ENCODE measurements around the gene CCDC152.

CCDC152 gene

DNA sequence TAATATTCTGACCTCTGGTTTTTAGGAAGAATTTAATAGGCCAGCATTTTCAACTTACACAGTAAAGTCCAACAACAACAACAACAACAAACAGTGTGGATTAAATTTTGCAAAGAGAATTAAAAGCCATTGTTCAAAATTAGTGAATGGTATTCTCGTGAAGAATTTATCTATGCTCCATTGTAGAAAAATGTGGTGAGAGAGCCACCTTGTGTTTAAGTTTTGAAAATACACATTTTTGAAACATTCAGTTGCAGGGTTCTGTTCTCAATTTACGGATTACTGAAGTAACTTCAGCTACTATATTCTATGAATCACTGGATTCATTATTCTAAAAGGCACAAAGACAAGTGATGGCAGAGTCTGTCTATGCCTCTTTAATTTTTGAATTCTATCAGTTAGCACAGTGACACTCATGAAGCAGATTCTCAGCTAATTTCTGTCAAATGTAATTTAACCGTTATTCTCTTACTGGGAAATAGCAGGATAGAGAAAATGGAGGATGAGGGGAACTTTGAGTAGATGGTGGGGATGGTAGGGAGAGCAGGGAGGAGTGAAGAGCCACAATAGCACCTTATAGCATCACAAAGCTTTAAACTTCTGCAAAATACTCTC is 11.0 kb downstream of the CCDC152 start:
- Mint-ChIP-seq H3K9me3 (no peaks in the 10 kb centered on the region), H3K27ac (no peak overlapping the region), H3K4me3 (no peak overlapping the region), H3K36me3 (ENCODE audit: low read depth) (no peaks in the 10 kb centered on the region), H3K27me3 (ENCODE audit: low read depth) (no peaks in the 10 kb centered on the region), H3K4me1 (no peaks in the 10 kb centered on the region)
- TF ChIP-seq, protein P1, sequence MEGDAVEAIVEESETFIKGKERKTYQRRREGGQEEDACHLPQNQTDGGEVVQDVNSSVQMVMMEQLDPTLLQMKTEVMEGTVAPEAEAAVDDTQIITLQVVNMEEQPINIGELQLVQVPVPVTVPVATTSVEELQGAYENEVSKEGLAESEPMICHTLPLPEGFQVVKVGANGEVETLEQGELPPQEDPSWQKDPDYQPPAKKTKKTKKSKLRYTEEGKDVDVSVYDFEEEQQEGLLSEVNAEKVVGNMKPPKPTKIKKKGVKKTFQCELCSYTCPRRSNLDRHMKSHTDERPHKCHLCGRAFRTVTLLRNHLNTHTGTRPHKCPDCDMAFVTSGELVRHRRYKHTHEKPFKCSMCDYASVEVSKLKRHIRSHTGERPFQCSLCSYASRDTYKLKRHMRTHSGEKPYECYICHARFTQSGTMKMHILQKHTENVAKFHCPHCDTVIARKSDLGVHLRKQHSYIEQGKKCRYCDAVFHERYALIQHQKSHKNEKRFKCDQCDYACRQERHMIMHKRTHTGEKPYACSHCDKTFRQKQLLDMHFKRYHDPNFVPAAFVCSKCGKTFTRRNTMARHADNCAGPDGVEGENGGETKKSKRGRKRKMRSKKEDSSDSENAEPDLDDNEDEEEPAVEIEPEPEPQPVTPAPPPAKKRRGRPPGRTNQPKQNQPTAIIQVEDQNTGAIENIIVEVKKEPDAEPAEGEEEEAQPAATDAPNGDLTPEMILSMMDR (IDR thresholded peaks at IDR 0.05; ENCODE audit: unreplicated experiment in 3 of 3) = peak; percentile 52 to 76 (median 59)

DNA sequence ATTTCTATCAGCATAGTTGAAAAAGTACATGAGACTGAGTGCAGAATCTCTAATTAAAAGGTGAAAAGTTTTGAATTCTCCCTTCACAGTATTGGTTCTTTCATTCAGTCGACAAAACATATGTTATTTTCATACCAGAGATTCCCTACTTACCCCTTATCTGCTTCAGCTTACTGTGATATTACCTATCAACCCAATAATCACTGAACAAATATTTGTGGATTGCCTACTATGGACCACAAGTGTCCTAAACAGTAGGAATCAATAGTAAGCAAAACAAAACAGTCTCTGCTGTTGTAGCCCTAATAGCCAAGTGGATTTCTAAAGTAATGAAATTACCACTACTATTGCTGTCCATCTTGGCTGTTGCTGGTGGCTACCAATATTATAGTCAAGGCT is 11.5 kb downstream of the CCDC152 start:
- Mint-ChIP-seq H3K4me3 (no peak overlapping the region), H3K36me3 (ENCODE audit: low read depth) (no peaks in the 10 kb centered on the region), H3K27me3 (ENCODE audit: low read depth) (no peaks in the 10 kb centered on the region), H3K9me3 (no peaks in the 10 kb centered on the region), H3K27ac (no peak overlapping the region), H3K4me1 (no peaks in the 10 kb centered on the region)
- TF ChIP-seq, protein P1 (IDR thresholded peaks at IDR 0.05; ENCODE audit: unreplicated experiment in 3 of 3) = no peak

DNA sequence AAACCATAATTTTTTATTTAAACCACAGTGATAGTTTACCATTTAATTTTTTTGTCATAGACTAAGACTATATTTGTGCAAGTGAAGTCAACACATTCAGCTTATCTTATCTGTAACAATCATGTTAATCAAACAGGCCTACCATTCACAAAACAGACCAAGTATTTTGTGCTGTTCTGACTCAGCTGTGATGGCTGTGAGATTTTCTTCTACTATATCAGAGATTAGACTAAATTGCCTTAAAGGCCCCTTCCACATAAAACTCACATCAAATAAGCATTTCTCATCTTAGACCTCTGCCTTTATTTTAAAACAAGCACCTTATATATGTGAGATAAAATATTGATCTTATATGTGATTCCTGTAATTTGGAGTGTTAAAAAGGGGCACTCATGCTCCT is 13.4 kb downstream of the CCDC152 start:
- Mint-ChIP-seq H3K27ac (no peak overlapping the region), H3K36me3 (ENCODE audit: low read depth) (no peaks in the 10 kb centered on the region), H3K9me3 (no peaks in the 10 kb centered on the region), H3K27me3 (ENCODE audit: low read depth) (no peaks in the 10 kb centered on the region), H3K4me3 (no peak overlapping the region), H3K4me1 (no peaks in the 10 kb centered on the region)
- TF ChIP-seq, protein P1 (IDR thresholded peaks at IDR 0.05; ENCODE audit: unreplicated experiment in 3 of 3) = no peak

DNA sequence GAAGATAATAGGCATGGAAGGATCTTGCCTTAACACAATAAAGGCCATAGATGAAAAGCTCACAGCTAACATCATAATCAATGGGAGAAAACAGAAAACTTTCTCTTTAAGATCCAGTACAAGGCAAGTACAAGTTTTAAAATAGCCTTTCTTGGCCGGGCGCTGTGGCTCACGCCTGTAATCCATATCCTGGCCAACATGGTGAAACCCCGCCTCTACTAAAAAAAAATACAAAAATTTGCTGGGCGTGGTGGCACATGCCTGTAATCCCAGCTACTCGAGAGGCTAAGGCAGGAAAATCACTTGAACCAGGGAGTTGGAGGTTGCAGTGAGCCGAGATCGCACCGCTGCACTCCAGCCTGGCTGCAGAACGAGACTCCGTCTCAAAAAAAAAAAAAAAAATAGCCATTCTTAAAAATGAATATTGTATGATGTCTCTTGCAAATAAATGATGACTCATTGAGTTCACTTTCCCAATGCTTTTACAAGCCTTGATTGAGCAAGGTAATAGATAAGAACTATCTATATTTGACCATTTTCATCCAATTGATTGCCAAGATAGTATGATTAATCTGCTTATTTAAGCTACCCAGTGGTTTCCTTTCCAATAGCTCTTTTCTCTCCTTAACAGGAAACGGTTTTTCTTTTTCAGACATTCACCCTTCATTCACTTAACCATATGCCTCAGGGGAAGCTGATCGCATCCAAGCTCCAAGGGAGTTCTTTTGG is 15.8 kb downstream of the CCDC152 start:
- TF ChIP-seq, protein P1 (IDR thresholded peaks at IDR 0.05; ENCODE audit: unreplicated experiment in 3 of 3) = no peak
- H3K36me3 Mint-ChIP-seq (ENCODE audit: low read depth) = no peaks in the 10 kb centered on the region

DNA sequence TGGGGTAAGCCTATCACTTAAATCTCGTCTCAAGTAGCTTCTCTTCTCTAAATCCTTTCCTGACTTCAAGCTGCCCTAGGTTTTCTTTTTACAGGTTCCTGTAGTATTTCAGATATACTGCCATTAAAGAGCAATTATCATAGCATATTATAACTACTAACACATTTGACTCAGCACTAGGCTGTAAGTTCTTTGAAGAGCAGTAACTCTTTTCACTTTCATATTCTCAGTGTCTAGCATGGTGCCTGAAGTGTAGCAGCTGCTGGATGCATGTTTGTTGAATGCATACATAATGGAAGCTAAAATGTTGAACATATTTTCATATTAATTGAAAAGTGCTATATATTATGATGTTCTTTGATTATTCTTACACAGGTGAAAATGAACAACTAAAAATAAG is 22.5 kb downstream of the CCDC152 start:
- Mint-ChIP-seq H3K36me3 (ENCODE audit: low read depth) (no peaks in the 10 kb centered on the region), H3K27me3 (ENCODE audit: low read depth) (no peaks in the 10 kb centered on the region), H3K9me3 (no peaks in the 10 kb centered on the region), H3K4me1 (no peaks in the 10 kb centered on the region), H3K4me3 (no peak overlapping the region), H3K27ac (no peak overlapping the region)
- TF ChIP-seq, protein P1 (IDR thresholded peaks at IDR 0.05; ENCODE audit: unreplicated experiment in 3 of 3) = no peak

More for the DNA sequence above, 15.8 kb downstream of the CCDC152 start:
- no peaks in the 10 kb centered on the region for H3K9me3 Mint-ChIP-seq
- no peaks in the 10 kb centered on the region for H3K27me3 Mint-ChIP-seq (ENCODE audit: low read depth)
- H3K4me3 Mint-ChIP-seq = no peak overlapping the region
- H3K27ac Mint-ChIP-seq = no peak overlapping the region
- no peaks in the 10 kb centered on the region for H3K4me1 Mint-ChIP-seq

DNA sequence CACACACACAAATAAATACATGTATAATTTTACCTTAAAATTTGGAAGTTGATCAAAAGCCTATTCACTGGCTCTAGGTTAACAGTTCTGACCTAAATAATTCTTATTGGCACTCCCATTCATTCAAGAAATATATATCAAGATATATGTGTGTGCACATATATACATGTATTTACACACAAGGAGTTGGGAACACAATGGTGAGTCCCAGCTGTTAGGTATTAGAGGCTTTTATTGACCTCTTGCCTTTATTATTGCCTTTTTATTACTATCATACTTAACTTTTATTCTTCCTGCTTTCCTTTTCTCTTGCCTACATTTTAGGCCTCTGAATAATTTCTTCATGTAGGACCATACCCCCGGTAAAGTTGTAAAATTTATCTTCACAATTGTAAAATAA is 25.0 kb downstream of the CCDC152 start:
- TF ChIP-seq, protein P1 (IDR thresholded peaks at IDR 0.05; ENCODE audit: unreplicated experiment in 3 of 3) = no peak
- H3K27me3 Mint-ChIP-seq (ENCODE audit: low read depth) = no peaks in the 10 kb centered on the region
- H3K9me3 Mint-ChIP-seq = peaks cover 17% of the 10 kb centered on the region
- no peak overlapping the region for H3K4me3 Mint-ChIP-seq
- H3K27ac Mint-ChIP-seq = no peak overlapping the region
- no peaks in the 10 kb centered on the region for H3K4me1 Mint-ChIP-seq
- no peaks in the 10 kb centered on the region for H3K36me3 Mint-ChIP-seq (ENCODE audit: low read depth)
